GM19438 (cell line): Measurements from ENCODE around the gene KLHL8.

ENCODE experiments used
- ATAC-seq: cut with Tn5 transposase; IDR thresholded peaks from one replicate; pipeline ENCODE4 v1.9.1; 2021; ENCODE audit warnings: low read depth; ENCODE audit not compliant: unreplicated experiment

The KLHL8 gene

GRCh38 chr4:87128006-87128705 lies 92.3 kb downstream of the KLHL8 start:
- ATAC-seq, result no peak

- no peak for ATAC-seq
Observed at GRCh38 chr4:87126056-87126455, 94.4 kb downstream of the KLHL8 start.

GRCh38 chr4:87122252-87122651 lies 98.2 kb downstream of the KLHL8 start:
- ATAC-seq, result no peak

GRCh38 chr4:87121341-87122065 lies 98.9 kb downstream of the KLHL8 start:
- ATAC-seq, result no peak

DNA sequence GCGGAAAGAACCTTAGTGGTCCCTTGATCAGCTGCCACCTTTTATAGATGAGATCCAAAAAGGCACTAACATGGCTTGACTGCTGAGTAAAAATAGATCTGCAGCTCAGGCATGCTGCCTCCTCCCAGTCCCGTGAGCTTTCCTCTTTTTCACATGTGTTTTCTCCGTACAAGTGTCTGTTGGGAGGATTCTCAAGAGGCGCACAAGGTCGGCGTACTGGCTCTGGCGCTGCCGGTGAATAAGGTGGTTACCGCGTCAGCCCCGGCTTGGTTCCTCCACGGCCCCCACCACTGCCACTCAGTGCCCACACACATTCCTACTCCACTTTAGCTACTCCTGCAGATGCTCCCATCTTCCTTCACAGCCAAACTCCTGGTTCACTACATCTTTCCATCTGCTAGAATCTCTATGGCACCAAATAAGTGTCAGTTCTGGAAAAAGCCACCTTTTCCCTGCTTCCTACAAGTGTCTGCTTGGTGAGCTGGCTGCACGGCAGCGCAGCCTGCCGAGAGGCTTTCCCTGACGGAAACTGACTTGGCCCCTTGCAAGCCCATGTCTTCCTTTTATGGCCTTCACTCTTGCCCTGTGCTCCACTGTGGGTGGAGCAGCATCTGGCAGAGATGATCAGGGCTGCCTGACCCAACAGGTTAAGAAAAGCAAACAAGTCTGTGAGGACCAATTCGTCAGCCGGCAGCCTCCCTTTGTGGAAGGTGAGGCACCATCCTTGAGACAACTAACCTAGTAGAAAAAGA lies 99.8 kb downstream of the KLHL8 start:
- ATAC-seq, result no peak

DNA sequence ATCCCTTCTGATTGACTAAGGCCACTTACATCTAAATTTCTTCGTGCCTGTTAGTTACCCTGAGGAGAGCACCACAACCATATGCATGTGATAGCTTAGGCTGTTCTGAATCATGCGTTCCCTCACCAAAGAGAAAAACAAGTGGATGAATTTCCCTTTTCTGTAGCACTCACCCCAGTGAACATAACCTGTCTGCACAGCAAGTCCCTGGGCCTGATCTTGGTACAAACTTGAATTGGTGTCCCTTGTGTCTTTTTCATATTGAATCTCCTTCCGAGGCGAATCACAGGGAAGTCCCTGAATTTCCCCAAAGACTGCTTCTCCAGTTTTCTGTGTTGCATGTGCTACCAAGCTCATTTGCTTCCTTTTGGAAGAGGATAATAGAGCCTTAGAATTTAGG lies 100.4 kb downstream of the KLHL8 start:
- no peak for ATAC-seq

GRCh38 chr4:87118826-87119225 lies 101.6 kb downstream of the KLHL8 start:
- ATAC-seq, result no peak

DNA sequence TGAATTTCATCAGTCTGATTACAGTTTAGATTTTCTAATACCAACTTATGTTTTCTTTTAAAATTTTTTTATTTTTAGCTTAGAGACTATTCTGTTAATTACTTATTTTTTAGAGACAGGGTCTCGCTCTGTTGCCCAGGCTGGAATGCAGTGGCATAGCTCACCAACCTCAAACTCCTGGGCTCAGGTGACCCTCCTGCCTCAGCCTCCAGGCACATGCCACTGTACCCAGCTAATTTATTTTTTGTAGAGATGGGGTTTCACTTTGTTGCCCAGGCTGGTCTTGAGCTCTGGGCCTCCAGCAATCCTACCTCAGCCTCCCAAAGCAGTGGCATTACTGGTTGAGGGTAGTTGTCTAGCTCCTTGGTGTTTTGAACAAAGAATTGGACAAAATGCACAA lies 102.0 kb downstream of the KLHL8 start:
- ATAC-seq, result no peak

DNA sequence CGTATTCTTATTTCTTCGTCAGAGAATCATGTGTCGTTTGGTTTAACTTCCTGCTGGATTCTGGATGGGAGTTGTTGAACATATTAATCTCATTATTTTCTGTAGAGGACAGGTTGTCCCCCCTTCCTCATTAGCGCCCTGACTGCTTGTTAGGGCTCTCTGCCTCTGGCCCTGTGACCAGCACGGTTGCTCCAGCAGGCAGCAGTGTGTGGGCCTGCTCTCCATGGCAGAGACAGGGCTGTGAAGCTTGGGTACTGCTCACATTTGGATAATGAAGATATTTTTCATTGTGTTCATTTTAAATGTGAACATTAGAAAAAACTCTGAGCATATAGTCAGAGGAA lies 102.7 kb downstream of the KLHL8 start:
- no peak for ATAC-seq

DNA sequence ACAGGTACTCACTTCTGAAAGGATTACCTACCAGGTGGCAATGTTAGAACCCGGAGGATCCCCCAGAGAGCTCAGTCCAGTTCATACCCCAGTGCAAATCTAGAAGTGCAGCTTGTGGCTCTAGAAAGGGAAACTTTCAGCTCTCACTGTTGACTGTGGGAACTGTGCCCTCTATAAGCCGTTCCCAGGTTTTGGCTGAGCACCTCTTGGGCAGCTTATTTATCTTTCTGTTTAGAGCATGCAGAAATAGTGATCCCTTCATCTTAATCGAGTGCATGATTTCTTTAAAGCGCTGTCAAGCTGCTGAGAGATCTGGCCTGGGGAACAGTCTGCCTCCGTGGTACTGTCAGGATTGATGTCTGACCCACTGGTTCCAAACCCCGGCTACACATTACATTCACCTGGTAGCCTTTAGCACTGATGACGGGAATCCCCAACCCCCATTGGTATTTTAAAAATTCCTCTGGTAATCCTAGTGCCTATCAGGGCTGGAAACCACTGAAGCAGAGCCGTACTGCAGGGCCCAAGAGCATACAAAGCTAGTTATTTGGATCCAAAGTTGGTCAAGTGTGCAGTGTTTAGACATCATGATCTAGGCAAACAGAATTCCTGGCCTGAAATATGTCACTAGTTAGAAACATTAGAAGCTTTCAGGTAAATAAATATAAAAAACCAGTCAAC lies 103.2 kb downstream of the KLHL8 start:
- ATAC-seq, result no peak

DNA sequence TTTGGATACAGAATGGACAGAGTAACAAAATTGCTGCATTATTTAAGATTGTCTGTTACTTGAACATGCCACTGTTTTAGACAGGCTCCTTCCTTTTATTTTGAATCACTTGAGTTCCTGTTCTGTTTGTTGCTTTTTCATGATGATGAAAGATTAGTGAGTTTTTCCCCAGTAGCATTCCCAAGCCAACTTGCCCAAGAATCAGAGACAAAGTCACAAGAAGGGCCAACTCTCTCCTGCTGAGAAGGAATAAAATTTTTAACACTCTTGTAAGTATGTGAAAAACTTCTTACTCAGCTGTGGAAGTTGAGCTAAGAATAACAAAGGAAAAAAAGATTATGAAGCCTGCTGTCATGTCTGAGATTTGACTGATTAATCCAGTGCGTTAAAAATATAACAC lies 104.2 kb downstream of the KLHL8 start:
- ATAC-seq, result no peak

DNA sequence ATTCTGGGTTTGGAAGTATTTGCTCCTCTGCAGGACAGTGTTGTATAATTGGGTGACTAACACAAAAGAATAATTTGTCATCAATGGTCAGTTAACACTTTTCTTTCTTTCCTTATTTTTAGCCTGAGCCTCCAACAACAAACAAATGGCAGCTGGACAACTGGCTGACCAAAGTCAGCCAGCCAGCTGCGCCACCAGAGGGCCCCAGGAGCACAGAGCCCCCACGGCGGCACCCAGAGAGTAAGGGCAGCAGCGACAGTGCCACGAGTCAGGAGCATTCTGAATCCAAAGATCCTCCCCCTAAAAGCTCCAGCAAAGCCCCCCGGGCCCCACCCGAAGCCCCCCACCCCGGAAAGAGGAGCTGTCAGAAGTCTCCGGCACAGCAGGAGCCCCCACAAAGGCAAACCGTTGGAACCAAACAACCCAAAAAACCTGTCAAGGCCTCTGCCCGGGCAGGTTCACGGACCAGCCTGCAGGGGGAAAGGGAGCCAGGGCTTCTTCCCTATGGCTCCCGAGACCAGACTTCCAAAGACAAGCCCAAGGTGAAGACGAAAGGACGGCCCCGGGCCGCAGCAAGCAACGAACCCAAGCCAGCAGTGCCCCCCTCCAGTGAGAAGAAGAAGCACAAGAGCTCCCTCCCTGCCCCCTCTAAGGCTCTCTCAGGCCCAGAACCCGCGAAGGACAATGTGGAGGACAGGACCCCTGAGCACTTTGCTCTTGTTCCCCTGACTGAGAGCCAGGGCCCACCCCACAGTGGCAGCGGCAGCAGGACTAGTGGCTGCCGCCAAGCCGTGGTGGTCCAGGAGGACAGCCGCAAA lies 106.0 kb downstream of the KLHL8 start:
- ATAC-seq, result no peak

DNA sequence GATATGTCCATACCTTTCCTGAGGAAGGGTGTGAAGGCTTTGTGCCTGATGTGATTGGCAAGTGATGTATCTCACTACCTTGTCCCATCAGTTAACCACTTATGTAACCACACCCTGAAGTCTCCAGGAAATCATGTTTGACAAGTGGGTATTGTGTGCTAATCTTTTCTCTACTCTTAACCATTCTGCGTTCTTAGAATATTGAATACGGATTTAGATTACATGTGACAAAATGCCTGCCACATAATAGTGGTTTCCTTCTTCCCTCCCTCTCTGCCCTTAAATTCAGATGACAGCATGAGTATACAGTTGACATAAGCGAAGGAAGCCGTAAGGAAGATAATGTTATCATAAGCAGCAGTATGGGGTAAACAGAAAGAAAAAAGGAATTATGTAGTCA lies 108.4 kb downstream of the KLHL8 start:
- no peak for ATAC-seq
